Measurements from ENCODE around the gene PMM1.

PMM1 gene

GRCh38 chr22:41539146-41540005 lies 50.3 kb downstream of the PMM1 start:
- DNase-seq (ENCODE audit: low read depth in 2 of 2, low spot score in 1 of 2): no peak

- DNase-seq (ENCODE audit: low read depth in 2 of 2, low spot score in 1 of 2): no peak
These were observed 51.1 kb downstream of the PMM1 start for GRCh38 chr22:41538583-41538982.

GRCh38 chr22:41537203-41537602 lies 52.4 kb downstream of the PMM1 start:
- DNase-seq (ENCODE audit: low read depth in 2 of 2, low spot score in 1 of 2): no peak

GRCh38 chr22:41535244-41535643 lies 54.4 kb downstream of the PMM1 start:
- no peak for DNase-seq (ENCODE audit: low read depth in 2 of 2, low spot score in 1 of 2)

- DNase-seq (ENCODE audit: low read depth in 2 of 2, low spot score in 1 of 2): no peak
These were observed 55.4 kb downstream of the PMM1 start for GRCh38 chr22:41534219-41534618.

- peak; percentile 21 to 40 for DNase-seq (ENCODE audit: low read depth in 2 of 2, low spot score in 1 of 2)
These were observed 56.5 kb downstream of the PMM1 start for GRCh38 chr22:41532908-41533825.

GRCh38 chr22:41531715-41532477 lies 57.7 kb downstream of the PMM1 start:
- no peak for DNase-seq (ENCODE audit: low read depth in 2 of 2, low spot score in 1 of 2)

GRCh38 chr22:41530890-41531714 lies 58.5 kb downstream of the PMM1 start:
- no peak for DNase-seq (ENCODE audit: low read depth in 2 of 2, low spot score in 1 of 2)

GRCh38 chr22:41528938-41529561 lies 60.6 kb downstream of the PMM1 start:
- no peak for DNase-seq (ENCODE audit: low read depth in 2 of 2, low spot score in 1 of 2)

GRCh38 chr22:41528132-41528766 lies 61.4 kb downstream of the PMM1 start:
- DNase-seq (ENCODE audit: low read depth in 2 of 2, low spot score in 1 of 2): no peak
